GM19395 (cell line): ENCODE measurements around the gene CRY1.
"Not testable (repeated sequence)": the region's sequence is repeated elsewhere in the genome, so short reads cannot be mapped to it uniquely, and the experiment has no call there.

Experiments
- ATAC-seq: cut with Tn5 transposase; IDR thresholded peaks from one replicate; pipeline ENCODE4 v1.9.1; 2021; ENCODE audit warnings: mild to moderate bottlenecking, moderate library complexity; ENCODE audit not compliant: unreplicated experiment

CRY1 gene

DNA sequence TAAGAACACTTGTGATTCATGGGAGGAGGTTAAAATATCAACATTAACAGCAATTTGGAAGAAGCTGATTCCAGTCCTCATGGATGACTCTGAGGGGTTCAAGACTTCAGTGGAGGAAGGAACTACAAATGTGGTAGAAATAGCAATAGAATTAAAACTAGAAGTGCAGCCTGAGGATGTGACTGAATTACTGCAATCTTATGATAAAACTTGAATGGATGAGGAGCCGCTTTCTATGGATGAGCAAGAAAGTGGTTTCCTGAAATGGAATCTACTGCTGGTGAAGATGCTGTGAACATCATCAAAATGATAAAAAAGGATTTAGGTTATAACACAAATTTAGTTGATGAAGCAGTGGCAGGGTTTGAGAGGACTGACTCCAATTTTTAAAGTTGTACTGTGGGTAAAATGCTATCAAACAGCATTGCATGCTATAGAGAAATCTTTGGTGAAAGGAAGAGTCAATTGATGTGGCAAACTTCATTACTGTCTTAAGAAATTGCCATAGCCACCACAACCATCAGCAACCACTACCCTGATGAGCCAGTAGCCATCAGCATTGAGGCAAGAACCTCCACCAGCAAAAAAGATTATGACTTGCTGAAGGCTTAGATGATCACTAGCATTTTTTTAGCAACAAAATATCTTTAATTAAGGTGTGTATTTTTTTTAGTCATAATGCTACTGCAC lies 80.5 kb downstream of the CRY1 start:
- no peak for ATAC-seq

GRCh38 chr12:107011519-107011918 lies 81.8 kb downstream of the CRY1 start:
- no peak for ATAC-seq

GRCh38 chr12:107007411-107007810 lies 85.9 kb downstream of the CRY1 start:
- no peak for ATAC-seq

- ATAC-seq, result not testable (repeated sequence)
Measured at GRCh38 chr12:107002665-107003064, 90.7 kb downstream of the CRY1 start.

DNA sequence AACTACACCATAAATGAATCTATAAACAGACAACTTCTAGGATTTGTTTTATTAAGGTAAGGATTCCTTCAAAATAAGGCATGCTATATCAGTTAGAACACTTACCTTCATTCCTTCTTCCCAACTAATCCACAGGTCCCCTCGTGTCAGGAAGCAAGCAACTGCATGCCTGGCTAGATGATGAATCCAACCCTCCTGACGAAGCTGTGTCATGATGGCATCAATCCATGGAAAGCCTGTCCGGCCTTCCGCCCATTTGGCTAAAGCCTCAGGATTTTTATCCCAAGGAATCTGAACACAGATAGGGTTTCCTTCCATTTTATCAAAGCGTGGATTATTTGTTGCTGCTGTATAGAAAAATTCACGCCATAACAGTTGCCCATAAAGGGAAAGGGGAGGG lies 93.9 kb downstream of the CRY1 start:
- no peak for ATAC-seq

GRCh38 chr12:106997916-106998315 lies 95.4 kb downstream of the CRY1 start:
- no peak for ATAC-seq

- ATAC-seq, result not testable (repeated sequence)
Measured at GRCh38 chr12:106996102-106996501, 97.2 kb downstream of the CRY1 start.

DNA sequence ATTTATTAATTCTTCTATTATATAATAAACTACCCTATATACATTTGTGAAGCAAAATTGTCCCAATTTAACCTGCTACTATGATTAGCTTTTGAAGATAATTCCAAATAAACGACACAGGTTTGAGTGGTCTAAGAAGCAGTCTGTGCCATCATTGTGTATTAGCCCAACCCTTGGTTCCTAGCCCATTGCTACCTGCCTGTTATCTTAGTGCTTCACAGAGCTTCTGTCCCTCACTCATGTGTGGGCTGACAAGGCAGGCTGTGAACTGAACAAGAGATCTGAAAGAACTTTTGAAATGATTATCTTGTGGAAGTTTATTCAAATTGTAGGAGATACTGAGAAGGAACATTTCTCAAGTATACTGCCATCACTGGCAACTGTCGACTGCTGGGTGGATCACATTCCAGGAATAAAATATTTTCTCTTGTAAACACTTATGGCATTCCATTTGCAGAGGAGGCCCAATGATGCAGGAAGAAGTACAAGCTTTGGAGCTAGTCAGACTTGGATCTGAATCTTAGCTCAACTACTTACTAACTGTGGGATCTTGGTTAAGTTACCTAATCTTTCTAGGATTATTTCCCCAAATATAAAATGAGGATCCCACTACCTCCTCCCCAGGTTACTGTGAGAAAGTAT lies 98.6 kb downstream of the CRY1 start:
- no peak for ATAC-seq

- no peak for ATAC-seq
Measured at GRCh38 chr12:106987846-106988245, 105.5 kb downstream of the CRY1 start.

DNA sequence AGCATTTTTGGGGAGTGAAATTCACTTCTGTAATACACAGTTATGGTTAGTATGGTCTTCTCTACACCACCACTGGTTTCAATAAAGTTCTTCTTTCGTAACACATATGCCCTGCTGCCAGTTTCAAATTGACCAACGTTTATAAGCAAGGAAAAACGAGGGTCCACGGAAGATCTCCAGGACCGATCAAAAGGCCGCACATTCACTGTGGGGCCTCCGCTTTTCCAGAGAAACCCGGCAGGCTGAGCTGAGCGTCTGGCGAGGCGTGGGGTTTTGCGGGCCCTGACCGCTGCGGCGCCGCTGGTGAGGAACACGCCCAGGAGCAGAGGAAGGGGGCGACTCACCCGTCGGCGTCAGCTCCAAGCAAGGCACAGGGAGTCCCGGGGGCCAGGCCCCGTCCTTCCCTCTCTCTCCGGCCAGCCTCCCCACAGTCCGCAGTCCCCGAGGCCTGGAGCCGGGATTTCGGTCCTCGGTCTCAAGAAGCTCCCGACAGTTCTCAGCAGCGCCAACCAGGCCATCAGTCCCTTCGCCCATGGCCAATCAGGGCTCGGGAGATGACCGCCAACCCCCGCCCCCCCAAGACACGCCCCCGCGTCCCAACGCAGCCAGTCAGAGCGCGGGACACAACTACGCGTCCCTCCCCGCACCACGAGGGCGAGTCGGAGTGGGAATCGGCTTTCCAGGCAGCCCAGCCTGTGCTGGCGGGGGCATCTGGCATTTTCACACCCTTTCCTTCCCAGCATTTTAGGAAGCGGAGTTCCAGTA lies 106.5 kb downstream of the CRY1 start, which contains the start of gene MTERF2:
Gene MTERF2 (minus strand): TSS at position 522 of the 765 bp plus-strand sequence. CDS start 8,432 bp downstream, outside the sequence.
- ATAC-seq, result peak; percentile 95

GRCh38 chr12:106986135-106986534 lies 107.2 kb downstream of the CRY1 start:
- ATAC-seq, result no peak

GRCh38 chr12:106985479-106985878 lies 107.9 kb downstream of the CRY1 start:
- ATAC-seq, result no peak

GRCh38 chr12:106984588-106985137 lies 108.7 kb downstream of the CRY1 start:
- no peak for ATAC-seq

DNA sequence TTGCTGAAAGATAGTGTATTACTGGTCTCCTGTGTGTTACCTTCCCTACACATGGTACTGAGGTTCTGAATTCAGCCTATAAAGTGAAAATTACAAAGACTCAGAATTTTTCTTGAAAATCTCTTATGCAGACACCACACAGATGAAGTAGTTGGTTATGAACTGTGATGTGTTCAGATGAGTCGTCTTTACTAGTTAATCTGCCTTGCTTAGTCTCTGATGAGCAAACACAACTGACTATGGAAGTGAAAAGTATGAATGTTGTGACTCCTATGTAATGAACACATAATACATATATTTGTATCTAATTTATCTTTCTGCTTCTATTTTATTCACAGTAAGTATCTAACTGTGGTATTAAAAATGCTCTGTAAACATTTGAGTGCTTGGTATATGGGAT lies 111.1 kb downstream of the CRY1 start:
- no peak for ATAC-seq

DNA sequence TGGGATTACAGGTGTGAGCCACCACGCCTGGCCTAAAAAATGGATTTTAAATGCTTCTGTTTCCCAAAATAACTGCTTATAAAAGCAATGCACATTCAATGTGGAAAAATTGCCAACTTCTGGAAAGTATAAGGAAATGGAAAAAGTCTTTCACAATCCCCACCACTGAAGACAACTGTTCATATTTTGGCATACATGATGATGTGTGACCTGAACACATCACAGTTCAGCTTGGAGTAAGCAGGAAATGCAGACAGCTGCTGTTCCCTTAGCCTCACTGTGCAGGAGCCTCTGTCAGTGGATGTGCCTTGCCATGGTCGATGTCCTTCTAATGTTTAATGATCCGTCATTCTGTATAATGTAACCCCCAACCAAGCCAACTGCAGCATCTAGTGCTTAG lies 111.6 kb downstream of the CRY1 start:
- no peak for ATAC-seq

DNA sequence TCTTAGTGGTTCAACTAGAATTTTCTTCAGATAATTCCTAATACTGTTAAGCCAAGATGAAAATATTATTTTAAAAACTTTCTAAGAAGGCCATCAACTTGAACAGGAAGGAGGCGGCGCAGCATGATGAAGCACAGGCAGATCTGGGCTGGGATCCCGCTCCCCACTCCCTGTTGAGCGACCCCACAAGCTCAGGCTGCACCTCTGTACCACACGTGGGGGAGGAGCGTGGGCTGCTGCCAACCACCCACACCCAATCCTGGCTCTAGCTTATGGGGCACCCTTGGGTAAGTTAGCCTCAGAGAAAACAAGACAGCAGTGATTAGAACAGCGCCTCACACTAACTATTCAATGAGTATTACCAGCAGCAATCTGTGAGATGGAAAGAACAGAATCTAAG lies 112.4 kb downstream of the CRY1 start:
- ATAC-seq, result no peak

DNA sequence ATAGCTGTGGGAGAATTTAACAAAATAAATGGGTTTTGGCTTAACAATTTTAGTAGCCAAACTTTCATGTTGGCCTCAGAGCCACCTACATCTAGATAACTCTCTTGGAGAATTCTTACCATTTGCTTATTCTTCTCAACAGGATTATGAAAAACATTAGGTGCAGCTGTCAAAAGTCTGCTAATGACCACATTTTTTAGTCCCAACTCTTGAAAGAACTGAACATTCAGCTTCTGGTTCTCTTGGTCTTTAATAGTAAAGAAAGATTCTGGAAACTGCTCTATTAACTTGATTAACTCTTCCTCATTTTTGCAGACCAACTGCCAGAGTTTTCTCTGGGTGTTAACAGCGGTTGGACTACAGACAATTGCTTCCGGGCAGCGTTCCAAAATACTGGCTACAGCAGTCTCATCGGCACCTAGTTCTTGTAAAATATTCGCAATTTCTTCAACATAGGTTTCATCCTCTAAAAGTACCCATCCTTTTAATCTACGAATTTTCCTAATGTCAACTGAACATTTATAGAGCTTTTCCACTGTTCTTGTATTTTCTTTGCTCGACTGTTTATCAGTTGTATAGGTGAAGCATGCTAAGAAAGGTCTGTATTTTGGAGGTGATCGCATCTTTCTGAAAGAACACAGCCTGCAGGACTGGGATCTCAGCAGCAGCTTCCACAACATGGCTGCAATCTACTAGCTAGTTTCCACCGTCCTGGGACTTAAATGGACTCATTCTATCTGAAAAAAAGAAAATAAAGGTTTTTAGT lies 115.1 kb downstream of the CRY1 start:
- no peak for ATAC-seq

GRCh38 chr12:106976668-106977067 lies 116.7 kb downstream of the CRY1 start:
- no peak for ATAC-seq

GRCh38 chr12:106975993-106976658 lies 117.2 kb downstream of the CRY1 start:
- ATAC-seq, result no peak

DNA sequence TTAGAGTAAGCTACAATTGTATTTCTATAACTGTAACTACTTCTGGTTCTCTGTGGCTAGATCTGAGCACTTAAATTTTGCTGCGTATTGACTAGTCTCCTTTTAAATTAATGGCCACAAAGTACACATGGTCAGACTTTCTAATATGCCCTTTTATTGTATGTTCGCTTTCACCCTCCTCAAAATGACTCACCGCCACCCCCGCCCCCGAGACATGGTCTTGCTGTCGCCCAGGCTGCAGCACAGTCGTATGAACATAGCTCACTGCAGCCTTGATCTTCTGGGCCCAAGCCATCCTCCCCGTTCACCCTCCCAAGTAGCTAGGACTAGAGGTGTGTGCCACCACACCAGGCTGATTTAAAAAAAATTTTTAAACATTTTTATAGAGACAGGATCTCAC lies 118.3 kb downstream of the CRY1 start:
- ATAC-seq, result no peak
